Left ventricle myocardium inferior (tissue), 1 donor: ENCODE data around the gene PCDHB16. TPM values are rescaled to one million over a fixed set of nuclear protein-coding genes. Genes with fewer than 3 reads are reported as not detected.

ENCODE experiments used
- DNase-seq: peaks from one replicate; pipeline ENCODE4 v3.0.0-alpha.2; 2020
- H3K27ac ChIP-seq: fragments of 200-600 bp; replicated peaks from 2 replicates; pipeline ENCODE4 v1.8.0; 2021
- H3K27me3 ChIP-seq: fragments of 200-600 bp; 2 replicates; pipeline ENCODE4 v1.8.0; 2021; ENCODE audit warnings: low read depth
- H3K36me3 ChIP-seq: fragments of 200-600 bp; 2 replicates; pipeline ENCODE4 v1.8.0; 2021
- H3K4me1 ChIP-seq: fragments of 200-600 bp; 2 replicates; pipeline ENCODE4 v1.8.0; 2021
- H3K4me3 ChIP-seq: fragments of 200-600 bp; 2 replicates; pipeline ENCODE4 v1.8.0; 2021; ENCODE audit warnings: mild to moderate bottlenecking, moderate library complexity
- H3K9me3 ChIP-seq: fragments of 200-600 bp; replicated peaks from 2 replicates; pipeline ENCODE4 v1.8.0; 2021
- CTCF ChIP-seq: fragments of 200-600 bp; IDR thresholded peaks from 2 replicates; pipeline ENCODE4 v1.8.0; 2021; ENCODE audit warnings: antibody characterized with exemption, mild to moderate bottlenecking, borderline replicate concordance
- intact Hi-C: fragments of 100-400 bp; cut with micrococcal nuclease; formaldehyde crosslinking; loops from one replicate; pipeline ENCODE4 v1.11.0; 2022
- total RNA-seq: library from RNA; stranded (reverse); fragmentation: NEBNext Ultra II Directional; extraction: Animal tissue kit (Norgen Biotek cat#: 25700); gene quantifications from one replicate; pipeline ENCODE4 v1.2.1, GENCODE V29; 2021
- donor health status: DM: no; HTN: yes; CAD: no; lungs with severe emphysema.

The PCDHB16 gene
- total RNA-seq, 1 donor from 2014 or later = 1.4 TPM

- intact Hi-C loops = no loop called here
- Histone ChIP-seq H3K36me3 (peaks cover 11% of the 10 kb centered on the region), H3K4me3 (peak overlapping the region; percentile 49), H3K27me3 (peaks cover 22% of the 10 kb centered on the region), H3K4me1 (no peaks in the 10 kb centered on the region), H3K9me3 (peaks cover 95% of the 10 kb centered on the region), H3K27ac (no peak overlapping the region)
- no peak for DNase-seq
- peak; percentile 30 for TF ChIP-seq CTCF
Observed at GRCh38 chr5:141234109-141234667, 52.0 kb downstream of the PCDHB16 start.

Other genes starting within 250 kb of the PCDHB16 start
- 0.36 TPM for gene PCDHAC2, start 215.9 kb upstream of the PCDHB16 start, total RNA-seq
- not detected for gene PCDHB1, start 131.0 kb upstream of the PCDHB16 start, total RNA-seq
- gene PCDHB2, start 87.8 kb upstream of the PCDHB16 start, total RNA-seq = 1.1 TPM
- 0.77 TPM for gene PCDHB3, start 81.9 kb upstream of the PCDHB16 start, total RNA-seq
- 0.80 TPM for gene PCDHB4, start 60.6 kb upstream of the PCDHB16 start, total RNA-seq
- gene PCDHB5, start 47.2 kb upstream of the PCDHB16 start, total RNA-seq = 2.3 TPM
- gene PCDHB6, start 32.3 kb upstream of the PCDHB16 start, total RNA-seq = 0.14 TPM
- 0.55 TPM for gene PCDHB7, start 9.7 kb upstream of the PCDHB16 start, total RNA-seq
- gene PCDHB8, start 4.6 kb upstream of the PCDHB16 start, total RNA-seq = 2.1 TPM
- 1.2 TPM for gene PCDHB9, start 4.8 kb downstream of the PCDHB16 start, total RNA-seq
- 0.63 TPM for gene PCDHB10, start 10.0 kb downstream of the PCDHB16 start, total RNA-seq
- 0.77 TPM for gene PCDHB11, start 17.2 kb downstream of the PCDHB16 start, total RNA-seq
- gene PCDHB12, start 26.3 kb downstream of the PCDHB16 start, total RNA-seq = 0.69 TPM
- gene PCDHB13, start 31.5 kb downstream of the PCDHB16 start, total RNA-seq = 2.5 TPM
- 1.9 TPM for gene PCDHB14, start 41.0 kb downstream of the PCDHB16 start, total RNA-seq
- gene PCDHB15, start 63.0 kb downstream of the PCDHB16 start, total RNA-seq = 2.8 TPM
- not detected for gene SLC25A2, start 121.7 kb downstream of the PCDHB16 start, total RNA-seq
- gene TAF7, start 138.4 kb downstream of the PCDHB16 start, total RNA-seq = 108 TPM
- 3.1 TPM for gene PCDHGA1, start 148.1 kb downstream of the PCDHB16 start, total RNA-seq
- gene PCDHGA2, start 156.4 kb downstream of the PCDHB16 start, total RNA-seq = 7.8 TPM
- 12.2 TPM for gene PCDHGA3, start 161.4 kb downstream of the PCDHB16 start, total RNA-seq
- gene PCDHGB1, start 167.7 kb downstream of the PCDHB16 start, total RNA-seq = 5.7 TPM
- 7.3 TPM for gene PCDHGA4, start 172.6 kb downstream of the PCDHB16 start, total RNA-seq
- 8.8 TPM for gene PCDHGB2, start 177.6 kb downstream of the PCDHB16 start, total RNA-seq
- gene PCDHGA5, start 181.8 kb downstream of the PCDHB16 start, total RNA-seq = 4.9 TPM
- gene PCDHGB3, start 187.9 kb downstream of the PCDHB16 start, total RNA-seq = 6.3 TPM
- gene PCDHGA6, start 191.5 kb downstream of the PCDHB16 start, total RNA-seq = 5.6 TPM
- 5.8 TPM for gene PCDHGA7, start 200.4 kb downstream of the PCDHB16 start, total RNA-seq
- gene PCDHGB4, start 205.3 kb downstream of the PCDHB16 start, total RNA-seq = 4.2 TPM
- 8.5 TPM for gene PCDHGA8, start 210.2 kb downstream of the PCDHB16 start, total RNA-seq
- gene PCDHGB5, start 215.6 kb downstream of the PCDHB16 start, total RNA-seq = 6.0 TPM
- gene PCDHGA9, start 220.4 kb downstream of the PCDHB16 start, total RNA-seq = 3.9 TPM
- 5.0 TPM for gene PCDHGB6, start 225.6 kb downstream of the PCDHB16 start, total RNA-seq
- gene PCDHGA10, start 230.6 kb downstream of the PCDHB16 start, total RNA-seq = 5.0 TPM
- gene PCDHGB7, start 235.3 kb downstream of the PCDHB16 start, total RNA-seq = 7.9 TPM
- 3.8 TPM for gene PCDHGA11, start 238.7 kb downstream of the PCDHB16 start, total RNA-seq
- 4.8 TPM for gene PCDHGA12, start 248.1 kb downstream of the PCDHB16 start, total RNA-seq